HUES48 (cell line): ENCODE results near the gene GLOD4.

Experiments
- H3K27ac ChIP-seq: one replicate; pipeline ENCODE4 v1.7.0; 2013; ENCODE audit warnings: low read depth, low read length, inconsistent platforms
- H3K27me3 ChIP-seq: 2 replicates; pipeline ENCODE4 v1.6.1; 2013; ENCODE audit warnings: mild to moderate bottlenecking, low read length; ENCODE audit not compliant: control insufficient read depth, insufficient read depth
- H3K36me3 ChIP-seq: 2 replicates; pipeline ENCODE4 v1.6.1; 2013; ENCODE audit warnings: low read length; ENCODE audit not compliant: control insufficient read depth, insufficient read depth
- H3K4me1 ChIP-seq: 2 replicates; pipeline ENCODE4 v1.6.1; 2013; ENCODE audit warnings: mild to moderate bottlenecking, low read length; ENCODE audit not compliant: control insufficient read depth, insufficient read depth
- H3K4me3 ChIP-seq: 2 replicates; pipeline ENCODE4 v1.5.1; 2013; ENCODE audit warnings: mild to moderate bottlenecking, low read depth, low read length
- H3K9ac ChIP-seq: 2 replicates; pipeline ENCODE4 v1.6.1; 2013; ENCODE audit warnings: mild to moderate bottlenecking, low read depth, low read length, moderate library complexity
- H3K9me3 ChIP-seq: 2 replicates; pipeline ENCODE4 v1.6.1; 2013; ENCODE audit warnings: low read length; ENCODE audit not compliant: control insufficient read depth, insufficient read depth

Gene GLOD4

GRCh38 chr17:737561-738113 is 44.4 kb downstream of the GLOD4 start:
- Histone ChIP-seq H3K27me3 (no peaks in the 10 kb centered on the region), H3K9me3 (no peaks in the 10 kb centered on the region), H3K9ac (no peak overlapping the region), H3K36me3 (peaks cover 72% of the 10 kb centered on the region), H3K27ac (no peak overlapping the region), H3K4me3 (no peak overlapping the region), H3K4me1 (no peaks in the 10 kb centered on the region; the same call in 1 of the 2 replicates)

- no peaks in the 10 kb centered on the region; the same call in 1 of the 2 replicates for H3K4me1 ChIP-seq
- H3K27ac ChIP-seq, result no peak overlapping the region
- H3K27me3 ChIP-seq, result no peaks in the 10 kb centered on the region
- H3K9me3 ChIP-seq, result no peaks in the 10 kb centered on the region
- H3K36me3 ChIP-seq, result peaks cover 43% of the 10 kb centered on the region
- H3K9ac ChIP-seq, result no peak overlapping the region
- H3K4me3 ChIP-seq, result peak overlapping the region; percentile 74
These were observed 48.3 kb downstream of the GLOD4 start for GRCh38 chr17:733743-734142.

GRCh38 chr17:732902-733720 is 49.0 kb downstream of the GLOD4 start:
- Histone ChIP-seq H3K36me3 (peaks cover 37% of the 10 kb centered on the region), H3K4me1 (no peaks in the 10 kb centered on the region; the same call in 1 of the 2 replicates), H3K27ac (peak overlapping the region; percentile 66), H3K9ac (peak overlapping the region; percentile 78), H3K4me3 (peak overlapping the region; percentile 74), H3K9me3 (no peaks in the 10 kb centered on the region), H3K27me3 (no peaks in the 10 kb centered on the region)

GRCh38 chr17:732067-732901 is 49.8 kb downstream of the GLOD4 start, which contains the start of gene TLCD3A:
Gene TLCD3A (plus strand): TSS chr17:732596. CDS start chr17:732648, 52 bp downstream.
- H3K27ac ChIP-seq, result peak within 1 kb of the TSS; percentile 66
- no peaks in the 10 kb centered on the region; the same call in 1 of the 2 replicates for H3K4me1 ChIP-seq
- H3K36me3 ChIP-seq, result peaks cover 30% of the 10 kb centered on the region
- H3K9me3 ChIP-seq, result no peaks in the 10 kb centered on the region
- H3K9ac ChIP-seq, result peak within 1 kb of the TSS; percentile 78
- H3K4me3 ChIP-seq, result peak within 1 kb of the TSS; percentile 74
- H3K27me3 ChIP-seq, result no peaks in the 10 kb centered on the region

- Histone ChIP-seq H3K4me3 (peak overlapping the region; percentile 74), H3K36me3 (peaks cover 28% of the 10 kb centered on the region), H3K27me3 (no peaks in the 10 kb centered on the region), H3K27ac (no peak overlapping the region), H3K9me3 (no peaks in the 10 kb centered on the region), H3K4me1 (peaks cover 2% of the 10 kb centered on the region), H3K9ac (peak overlapping the region; percentile 70)
These were observed 50.4 kb downstream of the GLOD4 start for GRCh38 chr17:731644-732066.

- Histone ChIP-seq H3K4me1 (peaks cover 13% of the 10 kb centered on the region), H3K4me3 (no peak overlapping the region), H3K27me3 (no peaks in the 10 kb centered on the region), H3K36me3 (peaks cover 3% of the 10 kb centered on the region; the same call in 1 of the 2 replicates), H3K9ac (no peak overlapping the region), H3K27ac (no peak overlapping the region), H3K9me3 (no peaks in the 10 kb centered on the region)
These were observed 53.2 kb downstream of the GLOD4 start for GRCh38 chr17:728911-729310.

GRCh38 chr17:726271-726919 is 55.7 kb downstream of the GLOD4 start:
- Histone ChIP-seq H3K27ac (peak overlapping the region; percentile 78), H3K4me1 (peaks cover 13% of the 10 kb centered on the region), H3K36me3 (no peaks in the 10 kb centered on the region), H3K9ac (peak overlapping the region; percentile 20; the same call in 1 of the 2 replicates), H3K4me3 (peak overlapping the region; percentile 35; the same call in 1 of the 2 replicates), H3K9me3 (no peaks in the 10 kb centered on the region), H3K27me3 (no peaks in the 10 kb centered on the region)

GRCh38 chr17:725746-726145 is 56.3 kb downstream of the GLOD4 start:
- Histone ChIP-seq H3K27me3 (no peaks in the 10 kb centered on the region), H3K27ac (peak overlapping the region; percentile 78), H3K9ac (no peak overlapping the region), H3K4me1 (peaks cover 13% of the 10 kb centered on the region), H3K4me3 (0 out of 2 replicates have a peak overlapping the region, but pooled peaks have one; percentile 35), H3K9me3 (no peaks in the 10 kb centered on the region), H3K36me3 (no peaks in the 10 kb centered on the region)

GRCh38 chr17:725084-725483 is 57.0 kb downstream of the GLOD4 start:
- Histone ChIP-seq H3K4me1 (peaks cover 13% of the 10 kb centered on the region), H3K27me3 (no peaks in the 10 kb centered on the region), H3K9ac (no peak overlapping the region), H3K4me3 (no peak overlapping the region), H3K9me3 (no peaks in the 10 kb centered on the region), H3K36me3 (no peaks in the 10 kb centered on the region), H3K27ac (no peak overlapping the region)

- Histone ChIP-seq H3K4me1 (peaks cover 10% of the 10 kb centered on the region), H3K27me3 (no peaks in the 10 kb centered on the region), H3K9me3 (no peaks in the 10 kb centered on the region), H3K9ac (no peak overlapping the region), H3K4me3 (no peak overlapping the region), H3K27ac (no peak overlapping the region), H3K36me3 (no peaks in the 10 kb centered on the region)
These were observed 60.5 kb downstream of the GLOD4 start for GRCh38 chr17:721540-721937.
